Vagina (tissue), 2 donors: ENCODE results near the gene ADAM33. TPM values are rescaled to one million over a fixed set of nuclear protein-coding genes. Genes with fewer than 3 reads are reported as not detected.

ENCODE experiments used
- DNase-seq, 2 donors: peaks; one replicate each; pipeline ENCODE4 v3.0.0-alpha.2; 2017; ENCODE audit errors: extremely low spot score in 2 of 2
- H3K27ac ChIP-seq: fragments of 200-600 bp; sonication (generic); one replicate; pipeline ENCODE4 v1.5.1; 2019
- H3K27me3 ChIP-seq: fragments of 200-600 bp; sonication (generic); one replicate; pipeline ENCODE4 v1.5.1; 2019
- H3K36me3 ChIP-seq, 2 donors: fragments of 200-600 bp; sonication (generic); one replicate each; pipeline ENCODE4 v1.5.1; 2017 to 2019
- H3K4me1 ChIP-seq: fragments of 200-600 bp; sonication (generic); one replicate; pipeline ENCODE4 v1.5.1; 2019
- H3K4me3 ChIP-seq, 2 donors: fragments of 200-600 bp; sonication (generic); 1 replicate in 1 of 2; 2 replicates in 1 of 2; pipeline ENCODE4 v1.5.1; 2016 to 2019
- H3K9me3 ChIP-seq: fragments of 200-600 bp; sonication (generic); one replicate; pipeline ENCODE4 v1.5.1; 2019
- POLR2A ChIP-seq, 2 donors: fragments of 450-650 bp; IDR thresholded peaks; one replicate each; pipeline ENCODE4 v1.6.1; 2017; ENCODE audit warnings: antibody characterized with exemption in 2 of 2, mild to moderate bottlenecking in 2 of 2, moderate library complexity in 2 of 2
- POLR2AphosphoS5 ChIP-seq, 2 donors: sonication (generic); formaldehyde crosslinking; IDR thresholded peaks; one replicate each; pipeline ENCODE4 v1.9.0; 2017; ENCODE audit warnings: antibody characterized with exemption in 2 of 2, mild to moderate bottlenecking in 2 of 2, low read depth in 1 of 2; ENCODE audit not compliant: insufficient read depth in 1 of 2
- intact Hi-C: fragments of 100-400 bp; cut with DNase I; formaldehyde crosslinking; loops from one replicate; pipeline ENCODE4 v1.15.1; 2023
- total RNA-seq: library from RNA; depleted of rRNA; stranded (reverse); fragments of >200 nt; gene quantifications from one replicate; pipeline ENCODE4 v1.2.3, GENCODE V29; 2016
- TF ChIP-seq, protein P1 (sequence below), 3 experiments: fragments of 450-650 bp in 2 of 3; fragments of 200-600 bp in 1 of 3; sonication (generic) in 1 of 3; IDR thresholded peaks; one replicate each; pipeline ENCODE4 v1.5.1; 2017 to 2019; ENCODE audit warnings: antibody characterized with exemption in 3 of 3, mild to moderate bottlenecking in 2 of 3, moderate library complexity in 2 of 3

The ADAM33 gene
- total RNA-seq, 1 donor from 2014 or later, result 119 TPM

DNA sequence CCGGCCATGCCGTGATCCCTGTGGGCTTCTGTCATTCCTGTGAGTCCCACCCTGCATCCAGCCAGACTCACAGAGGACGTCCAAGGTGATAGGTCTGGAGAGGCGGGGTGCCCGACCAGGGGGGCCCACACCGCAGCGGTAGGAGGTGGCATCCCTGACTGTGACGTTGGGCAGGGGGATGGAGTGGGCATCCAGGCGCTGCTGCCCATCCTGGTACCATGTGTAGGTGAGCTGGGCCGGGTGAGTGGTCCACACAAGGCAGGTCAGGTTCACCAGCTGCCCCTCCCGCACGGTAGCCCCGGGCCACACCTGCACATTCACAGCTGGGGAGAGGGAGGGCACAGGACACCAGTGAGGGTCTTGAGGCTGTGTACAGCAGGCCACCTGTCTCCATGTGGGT, 11.6 kb upstream of the ADAM33 start:
- DNase-seq, result no peak
- intact Hi-C loops, result no loop called here
- no peaks in the 10 kb centered on the region for H3K27me3 ChIP-seq
- TF ChIP-seq POLR2AphosphoS5 (IDR thresholded peaks at IDR 0.05; ENCODE audit: insufficient read depth in 1 of 2, low read depth in 1 of 2), result no peak
- TF ChIP-seq, protein P1, sequence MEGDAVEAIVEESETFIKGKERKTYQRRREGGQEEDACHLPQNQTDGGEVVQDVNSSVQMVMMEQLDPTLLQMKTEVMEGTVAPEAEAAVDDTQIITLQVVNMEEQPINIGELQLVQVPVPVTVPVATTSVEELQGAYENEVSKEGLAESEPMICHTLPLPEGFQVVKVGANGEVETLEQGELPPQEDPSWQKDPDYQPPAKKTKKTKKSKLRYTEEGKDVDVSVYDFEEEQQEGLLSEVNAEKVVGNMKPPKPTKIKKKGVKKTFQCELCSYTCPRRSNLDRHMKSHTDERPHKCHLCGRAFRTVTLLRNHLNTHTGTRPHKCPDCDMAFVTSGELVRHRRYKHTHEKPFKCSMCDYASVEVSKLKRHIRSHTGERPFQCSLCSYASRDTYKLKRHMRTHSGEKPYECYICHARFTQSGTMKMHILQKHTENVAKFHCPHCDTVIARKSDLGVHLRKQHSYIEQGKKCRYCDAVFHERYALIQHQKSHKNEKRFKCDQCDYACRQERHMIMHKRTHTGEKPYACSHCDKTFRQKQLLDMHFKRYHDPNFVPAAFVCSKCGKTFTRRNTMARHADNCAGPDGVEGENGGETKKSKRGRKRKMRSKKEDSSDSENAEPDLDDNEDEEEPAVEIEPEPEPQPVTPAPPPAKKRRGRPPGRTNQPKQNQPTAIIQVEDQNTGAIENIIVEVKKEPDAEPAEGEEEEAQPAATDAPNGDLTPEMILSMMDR (IDR thresholded peaks at IDR 0.05), result no peak
- TF ChIP-seq POLR2A (IDR thresholded peaks at IDR 0.05), result no peak
- H3K36me3 ChIP-seq, result no peaks in the 10 kb centered on the region
- no peak overlapping the region for H3K4me3 ChIP-seq
- H3K9me3 ChIP-seq, result no peaks in the 10 kb centered on the region
- H3K4me1 ChIP-seq, result no peaks in the 10 kb centered on the region
- H3K27ac ChIP-seq, result no peak overlapping the region

DNA sequence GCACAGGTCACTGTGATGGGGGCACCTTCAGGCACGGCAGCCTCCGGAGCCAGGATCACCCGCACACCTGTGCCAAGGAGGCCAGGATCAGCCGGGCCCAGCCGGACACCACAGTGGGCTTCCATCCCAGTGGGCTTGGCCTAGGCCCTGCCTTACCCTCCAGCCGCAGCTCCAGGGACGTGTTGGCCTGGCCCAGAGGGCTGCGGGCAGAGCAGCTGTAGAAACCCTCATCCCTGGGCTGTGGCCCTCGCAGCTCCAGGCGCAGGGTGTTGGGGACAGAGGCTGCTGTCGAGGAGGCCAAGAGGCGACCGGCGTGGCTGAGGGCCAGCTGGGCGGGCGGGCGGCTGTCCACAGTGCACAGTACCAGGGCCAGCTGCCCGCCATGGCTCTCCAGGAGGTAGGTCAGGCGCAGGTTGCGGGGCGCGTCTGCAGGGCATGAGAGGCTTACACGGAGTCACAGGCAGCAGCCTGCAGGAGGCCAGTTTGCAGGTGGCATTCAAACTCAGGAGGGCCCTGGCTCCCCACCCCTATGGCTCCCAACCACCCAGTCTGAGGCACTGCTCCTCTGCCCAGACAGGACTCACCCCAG, 11.0 kb upstream of the ADAM33 start:
- Histone ChIP-seq H3K4me1 (peaks cover 4% of the 10 kb centered on the region), H3K9me3 (no peaks in the 10 kb centered on the region), H3K27ac (no peak overlapping the region), H3K36me3 (no peaks in the 10 kb centered on the region), H3K27me3 (no peaks in the 10 kb centered on the region), H3K4me3 (no peak overlapping the region)
- TF ChIP-seq POLR2AphosphoS5 (IDR thresholded peaks at IDR 0.05; ENCODE audit: insufficient read depth in 1 of 2, low read depth in 1 of 2), result no peak
- TF ChIP-seq POLR2A (IDR thresholded peaks at IDR 0.05), result no peak
- TF ChIP-seq, protein P1 (IDR thresholded peaks at IDR 0.05), result no peak
- intact Hi-C loops, result no loop called here
- no peak for DNase-seq

DNA sequence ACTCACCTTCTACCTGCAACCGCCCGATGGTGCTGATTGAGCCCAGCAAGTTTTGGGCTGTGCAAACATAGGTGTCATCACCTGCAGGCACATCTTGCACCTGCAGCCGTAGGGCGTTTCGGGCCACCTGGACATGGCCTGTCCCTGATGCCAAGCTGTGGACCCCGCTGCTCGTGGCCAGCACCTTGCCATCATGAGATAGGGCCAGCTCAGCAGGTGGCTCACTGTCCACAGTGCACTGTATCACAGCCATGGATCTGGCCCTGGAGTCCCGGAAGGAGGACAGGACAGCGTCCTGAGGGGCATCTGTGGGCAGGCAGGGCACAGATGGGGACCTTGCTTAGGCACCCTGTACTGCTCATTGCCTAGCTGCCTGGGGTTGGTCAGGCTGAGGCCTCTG, 10.1 kb upstream of the ADAM33 start:
- Histone ChIP-seq H3K27me3 (no peaks in the 10 kb centered on the region), H3K36me3 (no peaks in the 10 kb centered on the region), H3K4me1 (peaks cover 13% of the 10 kb centered on the region), H3K4me3 (no peak overlapping the region), H3K9me3 (no peaks in the 10 kb centered on the region), H3K27ac (no peak overlapping the region)
- intact Hi-C loops, result no loop called here
- TF ChIP-seq, protein P1 (IDR thresholded peaks at IDR 0.05), result no peak
- no peak for TF ChIP-seq POLR2AphosphoS5 (IDR thresholded peaks at IDR 0.05; ENCODE audit: insufficient read depth in 1 of 2, low read depth in 1 of 2)
- no peak for TF ChIP-seq POLR2A (IDR thresholded peaks at IDR 0.05)
- DNase-seq, result no peak

DNA sequence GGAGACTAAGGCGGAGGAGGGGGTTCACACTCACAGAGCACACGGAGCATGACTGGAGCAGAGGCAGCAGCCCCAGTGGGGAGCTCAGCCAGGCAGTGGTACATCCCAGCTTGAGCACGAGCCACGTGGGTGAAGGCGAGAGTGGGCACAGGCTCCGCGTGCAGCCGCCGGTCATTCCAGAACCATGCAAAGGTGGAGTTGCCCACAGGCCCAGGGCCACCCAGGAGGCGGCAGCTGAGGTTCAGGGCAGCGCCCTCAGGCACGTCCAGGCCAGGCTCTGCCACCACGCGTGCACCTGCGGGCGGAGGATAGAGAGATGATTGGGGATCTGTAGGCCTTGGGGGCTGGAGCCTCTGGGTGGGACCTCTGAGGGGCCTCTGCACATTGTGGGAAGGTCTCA, 9.5 kb upstream of the ADAM33 start:
- Histone ChIP-seq H3K27ac (no peak overlapping the region), H3K9me3 (no peaks in the 10 kb centered on the region), H3K4me3 (no peak overlapping the region), H3K36me3 (no peaks in the 10 kb centered on the region), H3K4me1 (peaks cover 17% of the 10 kb centered on the region), H3K27me3 (no peaks in the 10 kb centered on the region)
- intact Hi-C loops, result no loop called here
- no peak for DNase-seq
- TF ChIP-seq POLR2AphosphoS5 (IDR thresholded peaks at IDR 0.05; ENCODE audit: insufficient read depth in 1 of 2, low read depth in 1 of 2) (no peak), POLR2A (IDR thresholded peaks at IDR 0.05) (no peak)
- TF ChIP-seq, protein P1 (IDR thresholded peaks at IDR 0.05), result no peak

DNA sequence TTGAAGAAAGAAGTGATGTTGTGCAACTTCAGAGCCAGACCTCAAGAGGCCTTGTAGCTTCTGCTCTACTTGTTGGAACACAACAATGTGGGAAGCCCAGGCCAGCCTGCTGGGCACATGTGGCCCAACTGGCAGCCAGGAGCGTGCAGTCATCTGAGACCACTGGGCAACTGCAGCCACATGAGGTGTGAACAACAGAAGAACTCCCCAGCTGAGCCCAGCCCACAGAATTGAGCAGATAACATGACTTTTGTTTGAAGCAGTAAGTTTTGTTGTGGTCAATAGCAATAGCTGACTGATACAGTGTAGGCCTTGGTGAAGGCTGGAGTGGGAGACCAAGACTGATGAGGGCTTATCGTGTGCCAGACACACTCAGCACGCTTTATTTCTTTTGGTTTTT, 8.6 kb upstream of the ADAM33 start:
- no peak for DNase-seq
- H3K36me3 ChIP-seq, result no peaks in the 10 kb centered on the region
- intact Hi-C loops, result no loop called here
- H3K27me3 ChIP-seq, result no peaks in the 10 kb centered on the region
- no peaks in the 10 kb centered on the region for H3K9me3 ChIP-seq
- TF ChIP-seq POLR2A (IDR thresholded peaks at IDR 0.05) (no peak), POLR2AphosphoS5 (IDR thresholded peaks at IDR 0.05; ENCODE audit: insufficient read depth in 1 of 2, low read depth in 1 of 2) (no peak)
- TF ChIP-seq, protein P1 (IDR thresholded peaks at IDR 0.05), result no peak
- H3K4me1 ChIP-seq, result peaks cover 26% of the 10 kb centered on the region
- no peak overlapping the region for H3K4me3 ChIP-seq
- H3K27ac ChIP-seq, result no peak overlapping the region
